HepG2 (cell line): ENCODE measurements around the gene DCN. TPM values are rescaled to one million over a fixed set of nuclear protein-coding genes. Genes with fewer than 3 reads are reported as not detected.

Experiments
- FOSL1 ChIP-seq: sonication (generic); formaldehyde crosslinking; IDR thresholded peaks from 2 replicates; pipeline ENCODE4 v1.9.0; 2021; ENCODE audit warnings: missing genetic modification reagents, borderline replicate concordance
- MED13 ChIP-seq: sonication (generic); formaldehyde crosslinking; IDR thresholded peaks from 2 replicates; pipeline ENCODE4 v1.5.0; 2020; ENCODE audit warnings: missing genetic modification reagents
- SRSF4 ChIP-seq: fragments of 200-400 bp; formaldehyde crosslinking; IDR thresholded peaks from one replicate; pipeline ENCODE4 v1.6.1; 2018; ENCODE audit warnings: mild to moderate bottlenecking, low read depth, low read length, moderate library complexity; ENCODE audit not compliant: poor library complexity, severe bottlenecking
- ZNF142 ChIP-seq: sonication (generic); formaldehyde crosslinking; IDR thresholded peaks from 2 replicates; pipeline ENCODE4 v1.4.0; 2020; ENCODE audit warnings: missing genetic modification reagents
- polyA plus RNA-seq, 8 experiments: library from polyadenylated mRNA; depleted of rRNA in 3 of 8; stranded (reverse) in 7 of 8; unstranded in 1 of 8; fragments of >200 nt; fragmentation: Illumina TruSeq in 4 of 8; extraction: Trizol in 4 of 8; gene quantifications; 2 replicates each; pipeline versions ENCODE4 v1.2.1 to v1.2.3, GENCODE V29; 2011 to 2016; ENCODE audit warnings: low read depth in 4 of 8, missing spikeins in 1 of 8, mixed read lengths in 1 of 8; ENCODE audit not compliant: insufficient read depth in 1 of 8
- total RNA-seq, 5 experiments: library from RNA; depleted of rRNA; stranded (reverse); fragments of >200 nt; fragmentation: Illumina TruSeq; extraction: Trizol; gene quantifications; 2 replicates each; pipeline ENCODE4 v1.2.3, GENCODE V29; 2016; ENCODE audit warnings: low read depth in 1 of 5
- TF ChIP-seq, protein P1 (sequence below): sonication (generic); formaldehyde crosslinking; IDR thresholded peaks from 2 replicates; pipeline ENCODE4 v1.4.0; 2020; ENCODE audit warnings: missing genetic modification reagents, borderline replicate concordance

DCN gene
- total and polyA plus RNA-seq, 2 of the 13 experiments (the other 11 are each of a cell fraction or from before 2014, with no cell fraction given) = not detected

DNA sequence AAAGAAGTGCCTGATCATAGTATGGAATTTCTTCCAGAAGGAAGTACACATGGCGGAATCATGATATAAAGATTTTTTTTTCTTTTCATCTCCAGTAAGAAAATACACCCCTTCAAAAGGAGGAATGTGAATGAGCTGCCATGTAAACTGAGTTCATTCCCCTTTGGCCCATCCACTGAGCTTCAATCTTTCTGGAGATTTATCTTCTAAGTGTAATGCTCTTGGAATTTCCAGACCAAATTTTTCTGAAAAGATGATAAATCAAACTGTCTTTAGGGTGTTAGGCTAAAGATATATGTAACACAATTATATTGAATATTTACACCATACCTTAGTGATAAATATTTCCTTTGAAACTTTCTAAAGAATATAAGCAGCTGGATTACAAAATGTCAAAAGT lies 5.2 kb downstream of the DCN start (continued):
- TF ChIP-seq, protein P1, sequence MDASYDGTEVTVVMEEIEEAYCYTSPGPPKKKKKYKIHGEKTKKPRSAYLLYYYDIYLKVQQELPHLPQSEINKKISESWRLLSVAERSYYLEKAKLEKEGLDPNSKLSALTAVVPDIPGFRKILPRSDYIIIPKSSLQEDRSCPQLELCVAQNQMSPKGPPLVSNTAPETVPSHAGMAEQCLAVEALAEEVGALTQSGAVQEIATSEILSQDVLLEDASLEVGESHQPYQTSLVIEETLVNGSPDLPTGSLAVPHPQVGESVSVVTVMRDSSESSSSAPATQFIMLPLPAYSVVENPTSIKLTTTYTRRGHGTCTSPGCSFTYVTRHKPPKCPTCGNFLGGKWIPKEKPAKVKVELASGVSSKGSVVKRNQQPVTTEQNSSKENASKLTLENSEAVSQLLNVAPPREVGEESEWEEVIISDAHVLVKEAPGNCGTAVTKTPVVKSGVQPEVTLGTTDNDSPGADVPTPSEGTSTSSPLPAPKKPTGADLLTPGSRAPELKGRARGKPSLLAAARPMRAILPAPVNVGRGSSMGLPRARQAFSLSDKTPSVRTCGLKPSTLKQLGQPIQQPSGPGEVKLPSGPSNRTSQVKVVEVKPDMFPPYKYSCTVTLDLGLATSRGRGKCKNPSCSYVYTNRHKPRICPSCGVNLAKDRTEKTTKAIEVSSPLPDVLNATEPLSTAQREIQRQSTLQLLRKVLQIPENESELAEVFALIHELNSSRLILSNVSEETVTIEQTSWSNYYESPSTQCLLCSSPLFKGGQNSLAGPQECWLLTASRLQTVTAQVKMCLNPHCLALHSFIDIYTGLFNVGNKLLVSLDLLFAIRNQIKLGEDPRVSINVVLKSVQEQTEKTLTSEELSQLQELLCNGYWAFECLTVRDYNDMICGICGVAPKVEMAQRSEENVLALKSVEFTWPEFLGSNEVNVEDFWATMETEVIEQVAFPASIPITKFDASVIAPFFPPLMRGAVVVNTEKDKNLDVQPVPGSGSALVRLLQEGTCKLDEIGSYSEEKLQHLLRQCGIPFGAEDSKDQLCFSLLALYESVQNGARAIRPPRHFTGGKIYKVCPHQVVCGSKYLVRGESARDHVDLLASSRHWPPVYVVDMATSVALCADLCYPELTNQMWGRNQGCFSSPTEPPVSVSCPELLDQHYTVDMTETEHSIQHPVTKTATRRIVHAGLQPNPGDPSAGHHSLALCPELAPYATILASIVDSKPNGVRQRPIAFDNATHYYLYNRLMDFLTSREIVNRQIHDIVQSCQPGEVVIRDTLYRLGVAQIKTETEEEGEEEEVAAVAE (CRISPR knock-in tag) = no peak
- no peak for TF ChIP-seq SRSF4
- no peak for TF ChIP-seq FOSL1 (CRISPR knock-in tag)
- TF ChIP-seq MED13 (CRISPR knock-in tag) = no peak
- TF ChIP-seq ZNF142 = no peak
